Stimulated activated CD4-positive, alpha-beta T cell treated with anti-CD3 and anti-CD28 coated beads, Interleukin-12 subunit alpha, Interleukin-12 subunit beta, amount 100 ng/mL, for 48 hours (primary cell): ENCODE results near the gene RPS19.

Source experiments
- DNase-seq, 3 donors: peaks; one replicate each; pipeline ENCODE4 v3.0.0-alpha.2; 2020; ENCODE audit warnings: low read depth in 2 of 3, low spot score in 1 of 3

The RPS19 gene

DNA sequence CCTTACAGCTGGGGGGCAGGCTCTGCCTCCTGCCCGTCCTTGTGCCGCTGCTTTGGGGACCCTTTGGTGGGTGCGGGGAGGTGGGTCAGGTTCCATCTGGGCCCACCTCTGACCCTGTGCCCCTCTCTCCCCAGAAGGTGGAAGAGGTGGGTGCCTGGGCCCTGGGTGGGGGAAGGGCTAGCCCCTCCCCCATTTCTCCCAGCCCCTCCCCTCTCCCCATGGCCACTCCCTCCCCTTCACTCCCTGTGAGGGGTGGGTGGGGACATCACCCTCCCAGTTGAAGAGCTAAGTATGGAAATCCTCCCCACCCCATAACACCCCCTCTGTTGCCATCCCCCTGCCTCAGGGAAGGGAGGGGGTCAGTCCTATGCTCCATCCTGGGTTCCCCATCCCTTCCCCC lies 37.1 kb downstream of the RPS19 start:
- DNase-seq: no peak

DNA sequence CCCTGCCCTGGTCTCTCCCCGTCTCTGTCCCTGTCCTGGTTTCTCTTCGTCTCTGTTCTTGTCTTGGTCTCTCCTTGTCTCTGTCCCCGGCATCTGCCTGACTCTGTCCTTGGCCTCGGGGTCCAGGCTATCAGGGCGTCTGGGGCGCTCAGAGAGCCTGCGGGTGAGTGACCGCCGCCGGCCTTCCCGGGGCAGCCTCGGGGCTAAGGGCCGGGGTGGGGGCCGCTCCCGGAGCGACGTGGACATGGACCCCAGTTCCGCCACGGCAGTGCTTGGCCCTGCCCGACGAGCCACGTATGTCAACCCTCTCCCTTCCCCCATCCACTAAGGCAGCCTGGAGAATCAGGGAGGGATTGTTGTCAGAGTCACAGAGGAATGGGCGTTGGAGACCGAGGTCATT lies 37.8 kb downstream of the RPS19 start:
- no peak for DNase-seq

DNA sequence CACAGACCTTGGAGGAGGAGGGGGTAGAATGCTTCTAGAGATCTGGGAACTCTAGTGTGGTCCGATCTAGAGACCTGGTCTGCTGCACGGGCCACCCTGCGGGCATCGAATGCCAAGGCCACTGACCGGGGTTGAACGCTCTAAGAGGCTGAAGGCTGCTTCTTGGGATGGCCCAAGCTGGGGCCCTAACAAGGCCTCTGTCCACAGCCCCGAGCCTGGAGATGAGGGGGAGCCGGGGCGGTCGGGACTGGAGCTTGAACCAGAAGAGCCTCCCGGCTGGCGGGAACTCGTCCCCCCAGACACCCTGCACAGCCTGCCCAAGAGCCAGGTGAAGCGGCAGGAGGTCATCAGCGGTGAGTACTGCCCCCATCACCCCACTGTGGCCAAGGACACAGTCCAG lies 38.2 kb downstream of the RPS19 start:
- DNase-seq: no peak

DNA sequence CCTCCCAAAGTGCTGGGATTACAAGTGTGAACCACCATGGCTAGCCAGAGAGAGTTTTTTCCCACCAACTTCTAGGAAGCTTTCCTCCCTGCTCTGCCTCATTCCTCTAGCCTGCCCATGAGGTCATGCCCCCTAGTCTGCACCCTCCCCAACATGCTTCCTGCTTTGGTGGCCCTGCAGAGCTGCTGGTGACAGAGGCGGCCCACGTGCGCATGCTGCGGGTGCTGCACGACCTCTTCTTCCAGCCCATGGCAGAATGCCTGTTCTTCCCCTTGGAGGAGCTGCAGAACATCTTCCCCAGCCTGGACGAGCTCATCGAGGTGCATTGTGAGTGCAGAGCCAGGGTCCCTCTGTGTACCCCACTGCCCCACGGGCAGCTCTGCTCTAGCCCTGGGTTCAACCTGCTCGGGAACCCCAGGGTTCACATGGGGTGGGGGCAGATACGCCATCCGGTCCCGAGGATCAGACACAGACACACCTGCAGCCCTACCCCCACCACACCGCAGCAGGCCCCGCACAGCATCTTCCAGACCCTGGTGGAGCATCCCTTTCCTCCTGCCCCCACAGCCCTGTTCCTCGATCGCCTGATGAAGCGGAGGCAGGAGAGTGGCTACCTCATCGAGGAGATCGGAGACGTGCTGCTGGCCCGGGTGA lies 41.8 kb downstream of the RPS19 start:
- DNase-seq: no peak

DNA sequence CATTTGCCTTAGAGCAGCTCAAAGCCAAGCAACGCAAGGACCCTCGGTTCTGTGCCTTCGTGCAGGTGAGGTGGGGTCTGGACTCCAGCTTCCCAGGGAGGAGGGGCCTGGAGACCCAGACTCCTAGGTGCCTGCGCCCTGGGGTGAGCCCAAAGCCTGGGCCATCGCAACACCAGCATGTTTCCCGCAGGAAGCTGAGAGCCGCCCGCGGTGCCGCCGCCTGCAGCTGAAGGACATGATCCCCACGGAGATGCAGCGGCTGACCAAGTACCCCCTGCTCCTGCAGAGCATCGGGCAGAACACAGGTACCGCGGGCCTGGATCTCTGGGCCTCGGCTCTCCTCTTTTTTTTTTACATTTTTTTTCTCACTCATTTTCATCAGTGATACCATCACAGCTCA lies 42.5 kb downstream of the RPS19 start:
- DNase-seq: no peak

DNA sequence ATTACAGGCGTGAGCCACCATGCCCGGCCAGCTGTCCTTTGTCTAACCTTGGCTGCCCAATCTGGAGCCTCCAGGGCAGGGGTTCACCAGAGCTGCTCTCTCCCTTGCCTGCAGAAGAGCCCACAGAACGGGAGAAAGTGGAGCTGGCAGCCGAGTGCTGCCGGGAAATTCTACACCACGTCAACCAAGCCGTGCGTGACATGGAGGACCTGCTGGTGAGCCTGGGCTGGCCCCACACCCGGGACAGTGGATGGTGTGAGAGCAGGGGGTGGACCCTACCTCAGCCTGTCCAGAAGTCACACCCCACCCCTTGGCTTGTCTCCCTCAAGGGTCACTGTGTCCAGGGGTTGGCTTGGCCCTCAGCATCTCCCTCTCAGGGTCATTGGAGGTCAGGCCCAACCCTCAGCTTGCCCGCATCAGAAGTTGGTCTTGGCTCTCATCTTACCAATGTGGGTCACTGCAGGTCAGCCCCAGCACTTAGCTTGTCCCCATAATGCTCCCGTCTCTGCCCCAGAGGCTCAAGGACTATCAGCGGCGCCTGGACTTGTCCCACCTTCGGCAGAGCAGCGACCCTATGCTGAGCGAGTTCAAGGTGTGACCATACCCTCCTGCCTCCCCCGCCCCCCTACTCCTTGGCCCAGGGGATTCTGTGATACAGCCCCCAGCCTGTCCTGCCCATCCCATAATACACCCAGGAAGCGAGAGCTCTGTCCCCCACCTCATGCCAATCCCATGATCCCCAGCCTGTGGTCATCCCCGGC lies 43.3 kb downstream of the RPS19 start:
- no peak for DNase-seq

DNA sequence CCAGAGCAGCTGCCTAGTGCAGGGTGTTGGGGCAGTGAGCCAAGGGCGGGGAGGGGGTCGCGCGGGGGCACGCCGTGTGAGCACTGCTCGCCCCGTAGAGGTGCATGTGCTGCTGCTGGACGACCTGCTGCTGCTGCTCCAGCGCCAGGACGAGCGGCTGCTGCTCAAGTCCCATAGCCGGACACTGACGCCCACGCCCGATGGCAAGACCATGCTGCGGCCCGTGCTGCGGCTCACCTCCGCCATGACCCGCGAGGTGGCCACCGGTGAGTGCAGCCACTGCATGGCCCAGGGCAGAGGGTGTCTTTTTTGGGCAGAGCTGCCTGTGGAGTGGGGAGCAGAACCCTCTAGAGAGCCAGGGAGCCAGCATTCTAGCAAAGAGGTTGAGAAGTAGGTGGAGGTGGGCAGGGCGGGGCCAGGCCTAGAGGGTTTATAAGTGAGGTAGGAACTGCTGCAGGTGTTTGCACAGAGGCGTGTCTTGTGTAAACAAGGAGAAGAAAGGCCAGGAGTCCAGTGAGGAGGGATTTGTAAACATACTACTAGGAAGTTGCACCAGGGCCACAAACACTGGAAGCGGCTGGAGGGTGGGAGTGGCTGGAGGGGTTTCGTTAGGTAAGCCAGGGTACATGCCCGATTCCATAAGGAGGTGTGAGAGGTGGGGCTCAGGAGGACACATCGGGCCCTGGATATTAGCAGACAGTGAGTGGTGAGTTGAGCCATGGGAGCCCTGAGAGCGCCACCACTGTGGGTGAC lies 44.2 kb downstream of the RPS19 start:
- no peak for DNase-seq

DNA sequence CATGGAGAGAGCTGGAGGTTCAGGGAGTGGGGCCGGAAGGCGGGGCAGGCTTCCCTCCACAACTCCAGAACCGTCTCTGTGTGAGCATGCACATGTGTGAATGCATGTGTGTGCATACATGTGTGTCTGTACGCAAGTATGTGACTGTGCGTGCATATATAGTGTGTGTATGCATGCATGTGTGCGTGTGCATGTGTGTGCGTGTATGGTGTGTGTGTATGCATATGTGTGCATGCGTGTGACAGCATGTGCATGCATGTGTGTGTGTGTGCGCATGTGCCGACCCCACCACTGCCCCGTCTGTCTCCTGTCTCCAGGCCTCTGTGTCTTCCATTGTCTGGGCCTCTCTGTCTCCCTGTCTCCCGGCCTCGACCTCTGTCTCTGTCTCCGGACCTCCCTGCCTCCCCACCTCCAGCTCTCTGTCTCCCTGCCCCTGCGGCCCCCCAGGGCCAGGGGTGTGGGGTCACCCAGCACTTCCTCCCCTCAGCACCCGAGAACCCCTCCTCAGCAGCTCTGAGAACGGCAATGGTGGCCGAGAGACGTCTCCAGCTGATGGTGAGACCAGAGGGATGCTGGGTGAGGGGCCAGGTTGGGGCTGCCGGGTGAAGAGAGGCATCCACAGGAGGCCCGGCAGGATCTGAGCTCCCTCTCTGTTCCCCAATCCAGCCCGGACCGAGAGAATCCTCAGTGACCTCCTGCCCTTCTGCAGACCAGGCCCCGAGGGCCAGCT lies 45.4 kb downstream of the RPS19 start:
- no peak for DNase-seq

DNA sequence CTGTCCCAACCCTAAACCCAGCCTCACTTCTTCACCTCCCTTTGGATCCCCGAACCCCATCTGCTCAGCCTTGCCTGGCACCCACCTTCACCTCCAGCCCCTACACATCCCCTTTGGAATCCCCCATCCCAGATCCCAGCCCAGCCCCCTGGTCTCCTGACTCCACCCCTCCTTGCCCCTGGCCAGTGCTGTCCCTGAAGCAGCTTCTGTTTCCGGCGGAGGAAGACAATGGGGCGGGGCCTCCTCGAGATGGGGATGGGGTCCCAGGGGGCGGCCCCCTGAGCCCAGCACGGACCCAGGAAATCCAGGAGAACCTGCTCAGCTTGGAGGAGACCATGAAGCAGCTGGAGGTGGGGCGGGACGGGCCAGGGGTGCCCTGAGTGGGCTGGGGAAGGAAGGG lies 46.2 kb downstream of the RPS19 start:
- DNase-seq: no peak

DNA sequence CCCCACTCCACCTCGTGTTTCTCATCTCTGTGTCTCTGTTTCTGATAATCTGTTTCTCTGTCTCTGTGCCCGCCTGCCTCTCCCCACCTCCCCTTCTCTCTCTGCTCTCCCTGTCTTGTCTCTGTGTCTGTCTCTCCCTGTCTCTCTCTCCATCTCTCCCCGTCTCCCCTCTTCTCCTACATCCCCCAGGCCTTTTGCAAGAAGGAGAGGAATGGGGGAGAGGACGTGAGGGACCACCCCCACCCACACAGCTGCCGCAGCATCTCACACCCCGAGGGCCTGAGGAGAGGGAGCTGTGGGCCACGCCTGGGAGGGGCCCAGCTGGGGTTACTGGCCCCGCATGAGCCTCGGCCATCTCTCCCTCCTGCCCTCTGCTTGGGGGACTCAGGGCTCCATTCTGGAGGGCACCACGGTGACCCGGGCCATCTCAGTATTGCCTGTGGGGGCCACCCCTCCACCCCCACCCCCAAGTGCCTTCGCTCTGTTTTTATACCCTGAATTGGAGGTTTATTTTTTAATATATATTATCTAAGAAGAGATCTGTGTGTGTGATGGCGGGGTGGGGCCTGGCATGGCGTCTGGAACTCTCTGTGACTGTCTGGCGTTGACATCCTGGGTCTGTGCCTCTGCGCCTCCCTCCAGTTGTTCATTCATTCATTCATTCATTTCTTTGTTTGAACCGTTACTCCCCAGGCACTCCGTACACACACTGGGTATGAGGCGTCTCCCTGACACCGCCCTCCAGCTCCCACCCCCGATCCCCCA lies 47.0 kb downstream of the RPS19 start:
- DNase-seq: no peak

DNA sequence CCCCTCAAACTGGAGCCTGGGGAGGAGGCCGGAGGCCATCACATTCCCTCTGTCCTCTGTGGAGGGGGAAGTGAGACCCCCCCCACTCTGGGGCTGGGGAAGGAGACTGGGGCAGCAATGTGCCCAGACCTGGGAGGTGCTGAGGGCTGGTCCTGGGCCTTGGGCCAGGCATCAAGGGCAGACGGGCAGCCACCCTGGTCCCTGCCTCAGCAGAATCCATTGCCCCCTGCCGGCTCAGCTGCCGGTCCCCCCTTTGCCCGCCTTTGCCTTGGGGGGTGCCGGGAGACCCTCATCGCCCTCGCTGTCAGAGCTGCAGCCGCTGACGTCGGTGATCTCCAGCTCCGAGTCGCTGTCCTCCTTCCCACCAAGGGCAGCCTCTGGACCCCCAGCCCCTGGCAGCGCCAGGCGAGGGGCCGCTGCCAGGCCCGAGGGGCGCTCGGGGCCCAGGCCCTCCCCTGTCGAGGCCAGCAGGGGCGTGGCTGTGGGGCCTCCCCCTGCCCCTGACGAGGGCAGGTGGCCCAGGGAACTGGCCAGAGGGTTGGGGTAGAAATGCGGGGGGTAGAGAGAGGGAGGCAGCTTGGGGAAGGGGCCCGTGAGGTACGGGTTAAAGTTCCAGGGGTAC lies 48.0 kb downstream of the RPS19 start:
- DNase-seq: no peak

DNA sequence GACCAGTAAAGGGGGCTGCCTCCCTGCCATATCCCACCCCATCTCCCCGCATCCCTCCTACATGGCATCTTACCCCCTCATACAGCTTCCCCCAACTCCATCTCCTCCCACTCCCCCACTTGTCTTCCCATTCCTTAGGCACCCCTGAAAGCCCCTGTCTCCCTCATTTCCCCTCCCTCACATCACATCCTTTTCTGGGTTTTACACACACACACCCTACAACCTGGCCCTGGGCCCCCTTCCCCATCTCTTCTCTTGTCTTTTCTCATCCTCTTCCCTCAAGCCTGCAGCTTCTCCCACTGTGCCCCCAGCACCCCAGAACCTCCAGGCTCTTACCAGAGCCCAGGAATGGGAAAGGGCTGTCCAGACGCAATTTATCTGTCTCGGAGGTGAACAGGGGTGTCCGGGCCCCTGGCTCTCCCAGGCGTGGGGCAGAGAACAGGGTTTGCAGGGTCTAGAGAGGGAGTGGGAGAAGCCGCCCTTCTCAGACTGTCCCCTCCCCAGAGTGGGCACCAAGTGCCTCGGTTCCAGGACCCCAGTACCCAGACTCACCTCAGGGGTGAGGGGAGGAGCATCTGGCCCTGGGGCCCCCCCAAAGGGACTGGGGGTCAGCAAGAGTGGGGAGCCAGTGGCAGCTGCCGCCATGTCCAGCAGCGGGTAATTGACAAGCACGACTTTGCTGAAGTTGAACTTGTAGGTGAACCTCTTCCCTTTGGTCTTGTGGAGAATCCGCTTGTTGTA lies 48.8 kb downstream of the RPS19 start:
- no peak for DNase-seq

DNA sequence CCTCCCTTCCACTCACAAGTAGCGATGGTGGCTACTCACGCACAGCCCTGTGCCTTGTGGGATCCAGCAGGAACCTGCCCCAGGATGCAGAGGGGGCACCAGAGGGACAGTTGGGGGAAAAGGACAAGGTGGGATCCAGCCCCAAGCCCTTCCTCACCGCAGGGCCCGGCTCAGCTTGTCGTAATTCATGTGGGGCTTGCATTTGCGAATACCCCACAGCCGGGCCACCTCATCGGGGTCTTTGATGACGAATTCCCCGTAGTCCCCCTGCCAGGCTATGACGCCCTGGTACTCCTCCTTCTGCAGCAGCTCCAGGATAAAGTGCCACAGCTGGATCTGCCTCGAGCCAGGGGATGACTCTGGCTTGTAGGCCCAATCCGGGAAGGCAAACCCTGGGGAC lies 49.7 kb downstream of the RPS19 start:
- DNase-seq: no peak

DNA sequence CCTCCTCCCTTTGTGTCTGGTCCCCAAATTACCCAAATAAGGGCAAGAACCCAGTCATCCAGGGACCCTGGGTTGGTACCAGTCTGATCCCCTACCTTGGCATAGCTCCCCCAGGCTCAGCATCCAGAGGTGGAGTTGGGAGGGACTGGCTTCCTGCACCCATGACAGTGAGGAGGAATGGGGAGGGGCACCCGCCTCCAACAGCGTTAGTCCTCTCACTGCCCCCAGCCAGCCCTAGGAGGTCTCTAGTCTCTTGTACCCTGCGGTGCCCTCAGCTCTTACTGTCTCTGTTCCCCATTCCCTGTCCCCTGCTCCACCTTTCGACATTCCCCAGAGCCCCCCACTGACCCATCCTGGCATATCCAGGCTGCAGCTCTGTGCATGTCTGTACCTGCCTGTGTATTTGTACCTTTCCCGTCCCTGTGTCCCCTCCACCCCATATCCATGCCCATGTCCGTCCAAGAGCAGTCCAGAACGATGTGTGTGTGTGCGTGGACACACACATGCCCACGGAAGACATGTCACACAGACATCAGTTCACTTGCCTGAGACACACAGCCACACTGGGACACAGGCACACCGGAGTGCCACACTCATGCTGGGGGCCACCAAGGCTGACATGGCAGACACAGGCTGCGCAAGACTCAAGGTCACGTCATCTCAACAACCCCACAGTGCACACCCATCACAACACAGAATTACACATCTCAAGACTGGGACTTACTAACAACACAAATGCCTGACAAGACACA lies 50.4 kb downstream of the RPS19 start:
- DNase-seq: no peak

DNA sequence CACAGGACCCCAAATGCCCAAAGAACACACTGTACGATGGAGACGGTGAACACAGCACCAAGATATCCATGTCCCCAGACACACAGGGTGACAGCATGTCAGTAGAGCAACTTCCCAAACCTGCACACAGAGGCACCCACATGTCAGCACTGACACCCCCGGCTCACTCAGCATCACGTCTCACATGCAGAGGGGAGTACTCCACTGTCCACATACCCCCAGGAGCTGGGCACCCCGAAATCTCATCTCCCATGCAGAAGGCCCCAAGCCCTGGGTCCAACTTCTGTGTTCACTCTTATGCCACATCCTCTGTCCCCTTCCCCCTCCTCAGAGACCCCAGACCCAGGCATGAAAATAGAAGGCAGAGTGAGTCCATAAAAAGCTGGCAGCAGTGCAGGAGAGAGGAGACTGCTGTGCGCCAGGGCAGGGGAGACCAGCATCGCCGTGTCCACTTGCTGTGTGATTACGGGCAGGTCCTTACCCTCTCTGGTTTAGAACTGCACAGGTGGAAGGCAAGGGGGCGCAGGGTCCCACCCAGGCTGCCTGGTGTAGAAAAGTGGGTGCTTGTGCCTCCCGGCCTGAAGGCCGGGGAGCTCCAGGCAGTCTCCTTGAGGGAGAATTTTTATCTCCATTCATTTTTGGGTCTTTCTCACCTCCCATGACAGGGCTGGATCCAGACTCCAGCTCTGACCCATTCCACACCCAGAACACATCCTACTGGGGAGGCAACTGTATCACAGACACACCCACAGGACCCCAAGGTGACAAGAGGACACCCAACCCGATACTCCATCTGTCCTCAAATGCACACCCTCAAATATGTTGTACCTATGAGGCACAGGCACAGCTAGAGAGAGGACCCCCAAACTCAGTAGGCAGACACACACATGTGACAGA lies 51.2 kb downstream of the RPS19 start:
- no peak for DNase-seq

DNA sequence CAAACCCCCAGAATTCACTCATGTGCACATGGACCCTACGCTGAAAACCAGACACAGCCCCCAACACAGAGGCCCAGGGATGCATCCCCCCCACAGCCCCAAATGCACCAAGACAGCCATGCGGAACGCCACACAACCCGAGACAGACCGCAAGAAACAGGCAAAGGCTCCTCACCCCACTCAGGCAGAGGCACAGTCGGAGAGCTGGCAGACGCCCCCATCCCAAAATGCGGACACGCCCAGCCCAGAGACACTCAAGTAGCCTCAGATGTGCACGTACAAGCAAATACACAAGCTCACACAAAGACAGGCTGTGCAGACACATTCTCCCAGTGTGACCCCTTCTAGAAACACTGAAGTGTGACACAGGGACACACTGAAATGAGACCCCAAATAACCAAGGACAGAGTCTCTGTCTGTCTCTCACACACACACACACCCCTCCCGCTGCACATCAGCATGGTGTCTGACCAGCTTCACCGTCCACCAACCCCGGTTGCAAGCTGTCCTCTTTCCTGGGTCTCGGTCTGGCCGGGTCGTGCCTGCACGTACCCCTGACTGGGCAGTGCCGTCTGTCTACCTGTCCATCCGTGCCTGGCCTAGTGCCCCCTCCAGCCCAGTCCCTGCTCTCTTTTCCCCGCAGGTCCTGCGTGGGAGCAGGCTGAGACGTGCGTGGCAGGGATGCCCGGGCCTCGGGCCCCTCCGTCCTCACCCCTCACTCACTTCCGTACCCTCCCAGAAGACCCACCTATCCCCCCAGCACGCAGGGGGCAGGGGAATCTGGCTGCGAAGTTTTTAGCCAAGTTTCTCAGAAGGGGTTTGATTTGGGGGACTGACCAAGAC lies 52.1 kb downstream of the RPS19 start:
- no peak for DNase-seq

DNA sequence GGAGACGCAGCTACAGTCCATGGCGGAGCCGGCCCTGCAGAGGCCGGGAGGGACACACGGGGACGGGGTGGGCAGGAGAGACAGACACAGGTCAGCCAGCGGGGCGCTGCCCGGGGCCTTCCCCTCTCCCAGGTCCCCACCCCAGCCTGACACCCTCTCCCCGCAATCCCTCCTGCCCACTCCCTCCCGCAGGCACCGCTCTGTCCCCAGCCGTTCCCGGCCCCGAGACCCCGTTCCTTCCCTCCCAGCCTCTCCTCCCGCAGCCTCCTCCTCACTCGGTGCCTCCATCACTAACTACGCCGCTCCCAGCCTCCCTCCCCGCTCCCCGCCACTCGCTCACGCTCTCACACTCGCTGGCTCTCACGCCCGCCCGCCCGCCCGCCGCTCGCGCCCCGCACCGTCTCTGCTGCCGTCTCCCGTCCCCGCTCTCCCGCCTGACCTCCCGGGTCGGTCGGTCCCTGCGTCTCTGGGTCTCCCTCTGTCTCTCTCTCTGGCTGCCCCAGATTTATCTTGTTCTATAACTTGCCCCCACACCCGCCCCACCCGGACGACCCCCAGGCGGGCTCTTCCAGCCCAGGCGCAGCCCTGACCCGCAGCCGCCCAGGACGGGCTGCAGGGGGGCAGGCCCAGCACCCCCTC lies 53.0 kb downstream of the RPS19 start:
- no peak for DNase-seq
